Stimulated activated CD4-positive, alpha-beta T cell treated with anti-CD3 and anti-CD28 coated beads, Interleukin-1b, Interleukin-23, amount 100 ng/mL, for 4 hours (primary cell): ENCODE results near the gene PALLD.
A peak's percentile ranks its signal among the peaks of the same experiment; 100 is the strongest.

Source experiments
- DNase-seq, 2 donors: peaks; one replicate each; pipeline ENCODE4 v3.0.0-alpha.2; 2020; ENCODE audit warnings: low read depth in 2 of 2

Gene PALLD

DNA sequence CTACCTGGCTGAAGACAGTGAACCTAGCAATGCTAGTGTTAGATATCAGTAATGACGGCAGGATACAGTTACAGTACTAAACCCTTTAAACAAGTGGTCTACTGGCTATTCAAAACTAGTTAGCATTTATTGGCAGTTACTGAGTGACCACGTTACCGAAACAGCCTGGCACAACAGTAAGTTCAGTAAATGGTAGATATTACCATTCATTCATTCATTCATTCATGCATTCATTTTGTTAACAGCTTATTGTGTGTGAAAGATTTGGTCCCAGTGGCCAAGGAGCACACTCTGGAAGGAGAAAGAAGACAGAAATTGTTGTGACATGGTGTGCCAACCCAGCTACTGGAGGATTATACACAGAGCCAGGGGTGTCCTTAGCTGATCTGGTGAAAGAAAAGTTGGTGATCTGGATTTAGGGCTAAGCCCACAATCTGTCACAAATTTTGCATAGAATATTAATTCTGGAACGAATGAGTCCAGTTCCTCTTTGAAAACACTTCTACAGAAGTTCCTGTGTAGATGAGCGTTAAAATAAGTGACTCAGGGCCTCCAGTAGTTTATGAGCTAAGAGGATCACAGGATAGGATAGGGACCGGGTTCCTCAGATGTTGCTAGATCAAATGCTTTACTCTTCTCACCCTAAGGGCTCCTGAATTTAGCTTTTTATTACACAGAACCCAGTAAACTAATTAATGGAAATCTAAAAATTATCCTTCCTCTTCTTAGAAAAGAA is 334.1 kb downstream of the PALLD start:
- DNase-seq = no peak

DNA sequence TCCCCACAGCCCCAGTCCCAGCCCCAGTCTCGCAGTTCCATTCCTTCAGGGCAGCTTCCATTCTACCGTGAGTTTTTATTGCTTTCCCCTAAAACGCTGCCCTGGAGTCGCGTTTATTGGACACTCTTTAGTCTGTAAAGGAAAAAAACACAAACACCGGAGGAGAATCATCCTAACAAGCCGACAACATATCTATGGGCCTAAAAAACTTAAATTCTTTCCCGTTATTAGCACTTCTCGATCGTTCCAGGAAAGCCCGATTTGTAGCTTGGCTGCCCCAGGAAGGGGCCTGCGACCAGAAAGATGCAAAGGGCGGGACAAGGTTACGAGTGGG is 334.7 kb downstream of the PALLD start:
- DNase-seq = no peak

DNA sequence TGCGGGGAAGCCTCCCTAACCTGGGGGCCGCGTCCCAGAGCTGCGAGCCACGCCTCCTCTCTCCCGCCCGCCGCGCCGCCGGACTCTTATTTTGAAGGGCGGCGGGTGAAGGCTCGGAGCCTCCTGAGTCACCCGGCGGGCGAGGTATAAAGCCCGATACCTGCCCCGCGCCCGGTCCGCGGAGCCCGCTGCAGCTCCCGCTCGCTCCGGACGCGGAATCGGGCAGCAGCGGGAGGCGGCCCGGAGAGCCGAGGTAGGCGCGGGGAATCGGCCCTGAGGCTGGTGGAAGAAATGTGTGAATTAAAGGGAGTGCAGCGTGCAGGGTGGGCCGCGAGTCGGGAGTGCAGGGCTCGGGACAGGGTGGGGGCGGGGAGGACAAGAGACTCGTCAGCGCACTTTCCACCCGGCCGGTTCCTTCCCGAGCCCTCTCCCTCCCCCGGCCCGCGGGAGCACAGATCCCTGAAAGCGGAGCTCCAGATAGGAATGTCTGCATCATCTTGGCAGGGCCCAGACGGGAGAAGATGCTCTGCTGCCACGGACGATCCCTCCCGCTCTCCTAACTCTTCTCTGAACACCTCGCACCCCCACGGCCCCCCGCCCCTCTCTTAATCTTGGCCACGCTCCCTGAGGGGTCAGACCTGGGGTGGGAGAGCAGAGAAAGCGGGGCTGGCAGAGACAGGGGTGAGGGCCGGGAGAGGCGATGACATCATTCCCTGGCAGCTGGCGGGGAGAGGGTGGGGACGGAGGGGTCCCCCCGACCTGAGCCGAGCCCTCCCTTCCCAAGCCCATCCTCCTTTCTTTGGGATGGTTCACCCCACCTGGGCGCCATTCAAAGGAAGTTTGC is 335.3 kb downstream of the PALLD start:
- DNase-seq = peak; percentile 36 to 55

DNA sequence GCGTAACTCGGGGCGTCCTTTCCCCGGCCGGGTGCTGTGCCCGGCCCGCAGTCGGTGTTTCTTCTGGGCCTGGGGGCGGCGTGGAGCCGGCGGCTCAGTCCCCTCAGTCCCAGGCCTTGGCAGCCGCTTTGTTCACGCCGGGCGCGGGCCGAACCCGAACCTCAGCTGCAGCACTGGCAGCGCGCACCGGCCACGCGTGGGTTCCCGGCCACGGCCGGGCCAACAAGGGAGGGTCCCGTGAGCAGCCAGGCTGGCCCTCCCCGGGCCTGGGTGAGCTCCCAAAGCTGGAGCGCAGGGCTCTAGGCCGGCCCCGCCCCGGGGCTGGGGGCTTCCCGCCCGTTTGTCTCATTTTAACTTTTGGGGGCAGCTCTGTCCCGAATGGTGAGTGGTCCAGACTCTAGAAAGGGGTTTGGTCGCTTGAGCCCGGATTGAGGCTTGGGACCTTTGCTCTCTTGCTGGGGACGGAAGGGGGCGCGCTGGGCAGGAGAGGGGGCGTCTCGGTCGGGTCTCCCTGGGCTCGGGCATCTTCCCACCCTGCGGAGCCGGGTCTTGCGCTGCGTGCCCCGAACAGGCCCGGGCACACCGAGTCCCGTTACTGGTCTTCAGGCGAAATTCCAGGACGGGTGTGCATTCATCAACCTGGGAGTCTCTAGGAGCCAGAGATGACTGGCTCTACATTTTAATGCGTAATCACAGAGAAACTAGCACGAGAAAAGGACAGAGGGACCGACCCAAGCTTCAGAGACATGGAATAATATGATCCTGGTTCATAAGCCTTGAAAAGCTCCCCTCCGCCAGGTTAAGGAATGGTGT is 336.1 kb downstream of the PALLD start:
- peak in 1 of 2 donors; percentile 1 for DNase-seq

DNA sequence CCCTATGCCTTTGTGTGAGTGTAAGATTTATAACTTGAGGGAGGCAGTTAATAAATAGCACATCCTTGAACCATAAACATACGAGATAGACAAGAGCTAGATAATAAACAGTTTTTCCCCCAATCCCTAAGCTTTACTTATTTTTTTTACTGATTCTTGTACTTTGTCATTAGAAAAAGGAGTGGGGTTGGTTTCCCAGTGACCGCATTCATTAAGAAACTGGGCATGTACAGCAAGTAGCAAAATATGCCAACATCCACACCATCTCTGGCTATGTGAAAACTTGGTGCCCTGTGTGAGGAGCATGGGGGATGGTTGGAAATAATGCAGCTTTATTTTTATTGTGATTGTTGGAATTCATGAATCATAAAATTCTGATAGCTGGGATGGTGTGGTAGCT is 337.0 kb downstream of the PALLD start:
- DNase-seq = no peak

DNA sequence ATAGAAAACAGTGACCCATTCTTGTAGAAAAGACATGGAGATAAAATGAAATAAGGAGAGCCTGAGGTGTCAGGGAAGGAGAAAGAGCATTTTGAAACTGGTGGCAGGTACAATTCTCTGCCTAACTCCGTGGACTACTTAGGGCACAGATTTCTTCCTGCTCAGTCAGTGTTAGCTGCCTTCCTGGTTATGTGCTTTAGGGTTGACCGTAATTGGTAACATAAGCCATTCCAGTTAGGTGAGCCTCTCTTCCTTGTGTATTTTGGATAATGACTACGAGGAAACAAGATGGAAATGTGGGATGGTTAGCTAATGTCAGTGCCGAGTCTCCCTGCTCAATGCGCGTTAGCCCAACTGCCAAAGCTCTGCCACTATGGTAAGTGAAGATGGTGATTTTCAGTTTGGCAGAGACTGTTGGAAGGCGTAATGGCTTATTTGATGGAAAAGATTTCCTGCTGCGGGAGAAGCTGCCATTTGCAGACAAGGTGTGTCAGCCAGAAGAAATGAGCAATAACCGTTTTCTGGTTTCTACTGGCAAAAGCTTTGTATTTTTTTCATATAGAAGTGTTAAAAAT is 339.1 kb downstream of the PALLD start:
- DNase-seq = no peak

DNA sequence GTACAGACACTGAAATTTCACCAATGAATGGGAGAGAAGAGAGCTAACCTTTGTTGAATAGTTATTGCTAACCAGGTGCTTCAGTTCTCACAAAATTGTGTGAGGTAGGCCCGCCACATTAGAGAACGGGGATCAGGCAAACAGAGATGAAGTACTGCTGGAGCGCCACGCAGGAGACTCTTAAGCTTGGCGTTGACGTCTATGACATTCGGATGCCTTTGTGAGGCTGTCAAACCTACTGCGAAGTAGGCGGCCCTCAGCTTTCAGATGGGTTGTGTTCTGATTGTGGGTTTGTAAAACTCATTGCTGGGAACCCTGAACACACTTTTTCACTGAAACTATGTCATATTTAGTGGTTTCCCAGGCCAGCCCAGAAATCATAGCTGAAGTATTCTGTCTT is 339.6 kb downstream of the PALLD start:
- DNase-seq = no peak

DNA sequence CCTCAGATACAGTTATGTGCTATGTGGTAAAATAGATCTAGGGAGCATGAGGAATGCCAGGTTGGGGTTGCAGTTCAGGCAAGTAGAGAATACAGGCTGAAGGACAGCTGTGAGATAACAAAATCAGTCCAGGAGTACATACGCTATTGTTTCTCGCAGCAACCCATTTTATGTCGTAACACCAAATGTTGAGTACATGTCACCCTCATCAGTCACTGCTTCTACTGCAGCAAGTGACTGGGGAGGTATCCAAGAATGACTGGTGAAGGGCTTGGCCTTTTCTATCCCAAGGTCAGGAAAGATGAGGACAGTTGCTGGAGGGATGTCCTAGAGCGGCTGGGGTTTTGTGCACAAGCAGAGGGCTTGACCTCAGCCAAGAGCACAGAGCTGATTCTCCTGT is 341.1 kb downstream of the PALLD start:
- DNase-seq = no peak

DNA sequence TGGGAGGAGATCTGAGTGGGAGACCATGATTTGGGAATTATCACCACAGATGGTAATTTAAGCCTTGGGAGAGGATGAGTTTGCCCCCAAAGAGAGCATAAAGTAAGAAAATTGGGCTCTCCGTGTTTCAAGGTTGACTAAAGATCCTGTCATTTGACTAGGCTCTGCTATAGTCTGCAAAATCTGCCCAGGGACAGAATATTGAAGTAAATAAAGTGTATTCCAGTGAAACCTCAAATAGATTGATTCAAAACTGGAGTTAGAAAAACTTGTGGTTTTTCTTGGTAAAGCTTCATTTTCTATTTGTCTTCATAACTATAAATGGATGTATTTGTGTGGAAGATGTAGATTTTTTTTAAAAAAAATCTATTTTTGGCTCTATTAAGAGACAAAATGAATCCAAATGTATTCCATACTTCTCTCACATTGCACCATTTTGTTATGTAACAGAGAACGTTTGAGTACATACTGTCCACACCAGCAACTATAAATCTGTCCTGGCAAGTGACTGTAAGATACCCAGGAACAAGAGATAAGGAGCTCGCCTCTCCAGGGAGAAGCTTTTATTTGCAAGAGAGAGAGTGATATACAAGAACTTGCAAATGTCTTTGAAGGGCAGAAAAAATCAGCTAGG is 343.0 kb downstream of the PALLD start:
- DNase-seq = no peak

DNA sequence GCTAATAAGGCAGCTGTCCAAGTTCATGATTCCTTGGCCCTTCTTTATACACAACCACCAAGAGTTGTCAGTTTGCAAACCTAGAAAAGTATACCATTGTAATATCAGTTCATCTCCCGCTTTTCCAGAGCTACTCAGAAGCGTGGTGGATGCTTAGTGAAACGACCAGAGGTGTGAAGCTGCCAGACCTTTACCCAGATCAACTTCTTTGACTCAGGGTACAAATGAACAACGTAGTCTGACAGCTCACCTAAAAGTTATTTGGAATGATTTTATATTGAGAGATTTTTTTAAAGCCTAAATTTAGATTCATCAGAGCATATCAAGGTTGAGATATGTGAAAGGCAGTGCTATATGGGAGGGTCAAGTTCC is 343.5 kb downstream of the PALLD start:
- DNase-seq = no peak

DNA sequence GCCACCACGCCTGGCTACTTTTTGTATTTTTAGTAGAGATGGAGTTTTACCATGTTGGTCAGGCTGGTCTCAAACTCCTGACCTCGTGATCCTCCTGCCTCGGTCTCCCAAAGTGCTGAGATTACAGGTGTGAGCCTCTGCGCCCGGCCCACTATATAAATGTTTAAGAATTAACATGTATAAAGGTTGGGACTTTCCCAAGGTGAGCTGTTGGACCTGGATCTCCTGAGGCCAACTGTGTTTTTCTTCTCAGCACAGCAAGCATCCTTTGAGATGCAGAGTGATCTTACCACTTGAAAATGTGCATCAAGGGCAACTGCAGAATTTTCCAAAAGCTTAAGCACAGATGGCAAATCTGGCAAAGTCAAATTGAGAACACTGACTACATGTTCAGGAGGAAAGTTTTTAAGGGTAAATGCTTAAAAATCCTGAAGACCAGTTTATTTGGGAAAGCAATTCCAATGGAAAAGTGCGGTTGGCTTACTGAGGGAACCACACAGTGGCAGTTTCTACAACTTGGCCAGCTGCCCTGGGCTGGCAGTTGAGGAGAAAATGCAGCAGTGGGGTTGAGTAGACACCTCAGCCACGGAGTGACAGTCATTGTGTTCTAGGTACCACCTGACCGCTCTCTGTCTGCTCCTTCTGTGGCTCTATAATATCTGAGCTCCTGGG is 344.3 kb downstream of the PALLD start:
- DNase-seq = no peak

DNA sequence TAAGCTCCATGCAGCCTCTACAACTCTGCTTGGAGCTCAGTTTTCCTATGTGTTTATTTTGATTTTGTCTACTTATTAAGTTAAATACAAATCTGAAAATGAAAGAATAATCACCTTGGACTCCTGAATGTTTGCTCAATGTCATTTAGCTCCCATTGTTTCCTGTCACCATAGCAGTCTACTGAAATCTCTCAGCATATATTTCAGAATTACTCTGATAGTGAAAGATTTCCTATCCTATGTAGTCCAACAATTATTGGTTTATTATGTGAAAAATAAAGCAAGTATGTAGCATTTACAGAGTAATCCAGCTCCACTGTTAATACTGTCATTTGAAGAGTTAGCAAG is 344.8 kb downstream of the PALLD start:
- no peak for DNase-seq

DNA sequence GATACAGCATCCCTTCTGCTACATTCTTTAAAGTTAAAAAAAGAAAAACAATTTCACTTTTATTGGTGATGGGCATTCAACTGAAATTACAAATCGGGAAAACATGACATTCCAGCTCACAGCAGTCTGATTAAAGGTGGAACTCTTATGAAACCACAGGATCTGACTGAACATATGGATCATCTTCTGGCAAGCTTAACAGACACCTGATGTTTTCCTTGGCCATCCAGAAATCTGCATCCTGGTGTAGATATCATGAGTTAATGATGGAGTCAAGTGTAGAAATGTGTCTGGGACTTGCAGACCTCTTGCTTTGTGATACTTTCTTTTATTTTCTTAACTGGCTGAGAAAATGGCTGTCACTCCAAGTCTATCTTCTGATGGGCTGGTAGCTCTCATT is 345.3 kb downstream of the PALLD start:
- no peak for DNase-seq

DNA sequence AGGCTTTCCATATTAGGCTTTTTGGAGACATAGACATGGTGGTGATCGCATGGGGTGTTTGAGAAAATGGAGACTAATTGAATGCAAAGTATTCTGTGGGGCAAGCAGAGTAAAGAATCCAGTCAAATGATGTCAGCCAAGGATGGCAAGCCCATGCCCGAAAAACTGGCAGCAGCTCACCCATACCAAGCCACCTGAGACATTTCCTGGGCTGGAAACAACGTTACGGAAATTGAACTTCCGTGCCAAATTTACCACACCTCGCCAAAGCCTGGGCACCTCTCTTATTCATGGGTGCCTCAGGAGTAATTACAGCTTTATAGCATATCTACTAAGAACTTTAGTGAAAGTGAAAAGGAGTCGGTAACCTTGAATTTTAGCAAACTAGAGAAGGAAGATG is 346.8 kb downstream of the PALLD start:
- no peak for DNase-seq

DNA sequence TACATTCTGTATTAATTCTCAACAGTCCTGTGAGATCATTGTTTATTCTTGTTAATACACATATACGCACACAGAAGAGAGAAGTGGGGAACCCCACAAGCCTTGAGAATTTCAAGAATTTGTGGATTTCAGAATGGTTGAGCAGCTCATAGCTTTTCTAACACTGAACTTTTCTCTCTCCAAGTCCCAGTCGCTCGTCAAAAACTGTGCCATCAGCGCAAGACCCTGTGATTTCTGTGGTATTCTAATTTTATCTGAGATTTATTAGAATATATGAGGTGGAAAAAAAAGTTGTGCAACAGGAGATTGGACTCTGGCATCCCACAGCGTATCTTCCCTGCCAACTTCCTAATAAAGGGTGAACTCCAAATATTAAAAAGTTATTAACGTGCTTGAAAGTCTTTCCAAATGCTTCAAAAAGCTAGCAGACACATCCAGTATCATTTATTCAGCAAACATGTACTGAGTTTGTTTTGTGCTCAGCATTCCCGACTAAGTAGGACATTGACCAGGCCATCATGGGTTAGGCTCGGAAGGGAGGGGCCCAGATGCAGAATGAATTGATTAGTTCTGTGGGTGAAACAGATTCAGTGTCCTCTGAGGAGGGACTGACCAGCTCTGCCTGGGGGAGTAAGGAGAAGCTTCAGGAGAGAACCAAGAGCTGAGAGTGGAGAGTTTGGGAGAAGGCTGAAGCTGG is 347.6 kb downstream of the PALLD start:
- no peak for DNase-seq

DNA sequence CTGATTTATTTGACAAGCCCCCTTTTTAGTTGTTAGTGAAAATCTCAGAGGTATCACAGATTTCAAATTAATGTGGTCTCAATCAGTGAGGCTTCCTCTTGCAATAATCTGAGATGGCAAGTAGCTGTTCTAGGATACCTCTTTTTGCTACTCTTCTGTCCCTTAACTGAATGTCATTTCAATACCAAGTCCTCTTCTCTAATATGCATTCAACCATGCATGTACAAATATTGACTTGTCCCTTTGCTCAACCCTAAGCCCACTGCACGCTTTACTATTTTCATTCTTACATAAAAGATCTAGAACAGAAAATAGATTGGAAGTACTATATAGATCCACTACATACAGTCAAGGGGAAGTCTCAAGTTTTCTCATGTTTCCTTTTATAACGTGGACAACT is 349.0 kb downstream of the PALLD start:
- no peak for DNase-seq

DNA sequence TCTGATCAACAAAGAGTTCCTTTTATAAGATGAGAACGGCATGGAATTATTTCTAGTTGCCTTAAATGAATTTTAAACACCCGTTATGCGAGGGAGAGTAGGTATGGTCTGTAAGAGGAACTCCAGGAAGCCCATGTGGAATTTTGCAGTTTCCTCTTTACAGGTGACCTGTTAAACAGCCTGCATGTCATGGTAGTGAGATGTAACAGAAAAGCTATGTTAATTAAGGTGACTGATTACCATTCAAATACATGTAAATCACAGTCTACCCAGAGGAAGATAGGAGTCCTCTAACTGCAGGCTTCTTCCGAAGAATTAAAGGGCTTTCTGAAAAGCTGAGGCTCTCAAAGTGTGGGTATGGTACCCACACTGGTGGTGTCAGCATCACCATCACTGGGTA is 349.6 kb downstream of the PALLD start:
- DNase-seq = no peak

DNA sequence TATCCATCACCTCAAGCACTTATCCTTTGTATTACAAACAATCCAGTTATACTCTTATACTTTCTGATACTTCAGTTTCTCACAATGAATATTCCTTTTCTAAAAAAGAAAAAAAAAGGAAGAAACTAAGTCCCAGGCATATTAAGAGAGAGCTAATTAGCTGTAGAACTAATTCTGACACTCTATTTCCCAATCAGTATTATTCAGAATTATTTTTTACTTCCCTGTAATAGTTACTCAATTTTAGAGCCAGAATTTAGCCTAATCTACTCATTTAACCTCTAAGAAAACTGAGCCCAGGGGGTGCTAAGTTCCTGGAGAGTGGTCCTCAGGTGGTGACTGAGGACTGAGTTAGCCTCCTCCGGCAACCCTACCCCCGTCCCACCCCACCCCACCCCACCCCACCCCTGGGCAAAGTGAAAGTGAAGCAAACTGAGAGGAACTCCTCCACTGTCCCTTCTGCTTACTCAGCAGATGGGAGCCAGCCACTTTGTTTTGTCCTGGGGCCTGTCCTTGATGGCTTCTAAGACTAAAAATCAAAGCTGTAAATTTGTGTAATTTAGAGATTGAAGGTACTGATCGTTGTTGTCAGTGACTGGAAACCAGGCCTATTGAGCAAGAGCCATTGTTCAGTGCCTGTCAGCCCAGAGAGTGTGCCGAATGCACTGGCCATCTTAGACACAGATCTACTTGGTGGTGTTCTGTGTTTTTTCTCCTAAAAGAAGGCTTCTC is 351.1 kb downstream of the PALLD start:
- DNase-seq = no peak

DNA sequence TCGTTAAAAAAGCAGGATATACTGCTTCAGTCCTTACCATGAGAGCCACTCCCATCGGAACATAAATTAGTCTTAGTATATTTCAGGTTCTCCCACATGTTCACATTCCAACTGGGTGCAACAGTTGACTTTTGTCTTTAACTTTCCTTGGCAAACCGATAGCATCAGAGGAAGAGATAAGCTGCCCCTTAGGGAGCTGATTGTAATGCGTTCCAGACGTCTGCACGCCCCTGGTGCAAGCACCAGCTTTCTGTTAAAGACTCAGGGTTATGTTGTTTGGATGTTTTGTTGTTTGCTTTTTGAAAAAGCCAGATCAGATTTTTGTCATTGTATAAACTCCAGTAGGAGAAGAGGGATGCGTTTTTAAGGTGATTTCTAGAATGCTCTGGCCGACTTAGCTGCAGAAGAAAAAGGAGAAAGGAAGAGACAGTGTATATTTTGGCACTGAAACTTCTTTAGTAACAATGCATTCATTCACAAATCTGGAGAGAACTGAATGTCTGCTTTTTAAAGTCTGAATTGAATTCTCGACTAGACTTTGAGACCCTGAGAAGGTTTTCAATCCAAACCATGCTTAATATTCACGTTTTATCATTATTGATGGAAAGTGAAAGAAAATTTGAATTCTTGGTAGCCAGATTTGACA is 352.3 kb downstream of the PALLD start:
- no peak for DNase-seq

DNA sequence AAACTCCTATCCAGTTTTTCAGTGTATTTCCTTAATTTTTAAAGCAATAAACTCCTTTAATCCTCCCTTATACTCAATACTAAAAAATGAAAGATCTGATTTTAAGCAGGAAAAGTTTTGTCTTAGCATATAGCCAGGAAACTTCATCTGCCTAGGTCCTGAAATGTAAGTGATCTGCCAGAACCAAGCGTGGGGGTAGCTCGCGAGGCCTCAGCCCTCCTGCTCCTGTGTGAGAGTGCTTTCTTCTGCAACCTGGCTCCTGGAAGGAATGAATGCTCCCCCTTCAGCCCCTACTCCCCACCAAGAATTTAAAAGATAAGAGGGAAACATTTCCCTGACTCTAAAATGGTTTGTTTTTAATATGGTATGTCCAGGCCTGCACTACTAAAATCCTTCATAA is 353.1 kb downstream of the PALLD start:
- DNase-seq = no peak
